HCT116 (cell line): ENCODE data around the gene POR. TPM values are rescaled to one million over a fixed set of nuclear protein-coding genes. Genes with fewer than 3 reads are reported as not detected.

Experiments
- ATAC-seq: fragments of 200-7000 bp; cut with Tn5 transposase; 2 replicates; pipeline ENCODE4 v1.9.1; 2020; ENCODE audit warnings: mild to moderate bottlenecking, moderate library complexity
- BruUV-seq: library from RNA; stranded (reverse); fragments of 400-500 nt; replicated peaks from 2 replicates; lab custom pipeline; 2021; lab: Mats Ljungman, UMichigan
- CTCF ChIA-PET: fragments of 300-600 bp; sonication (Branson Sonifier 250); formaldehyde crosslinking; loops from one replicate; lab custom pipeline; 2021; ENCODE audit warnings: antibody characterized with exemption; lab: Charles Lee
- POLR2A ChIA-PET: fragments of 300-600, 350-600 bp; sonication (Branson Sonifier 250); formaldehyde crosslinking; loops from one replicate; lab custom pipeline; 2021; ENCODE audit warnings: antibody characterized with exemption; lab: Charles Lee
- RAD21 ChIA-PET, 2 experiments: fragments of 300-600 bp; sonication (Branson Sonifier 250); formaldehyde crosslinking; loops; one replicate each; lab custom pipeline; 2023; ENCODE audit warnings: low total read pairs in 2 of 2; ENCODE audit not compliant: uncharacterized antibody in 2 of 2, unreplicated experiment in 2 of 2, low non-redundant PET in 1 of 2; lab: Charles Lee
- DNase-seq: peaks from one replicate; pipeline ENCODE4 v3.0.0-alpha.2; 2010; ENCODE audit warnings: low read depth, low spot score
- H2AFZ ChIP-seq: fragments of 200-600 bp; shearing (Covaris generic), sonication (generic); 2 replicates; pipeline ENCODE4 v1.6.1; 2017; ENCODE audit warnings: low read depth, mixed run types, mixed read lengths, antibody characterized with exemption, low read length; ENCODE audit not compliant: poor library complexity, severe bottlenecking
- H3K27ac ChIP-seq: 2 replicates; pipeline ENCODE4 v1.5.1; 2012; ENCODE audit warnings: low read depth, low read length
- H3K27me3 ChIP-seq: fragments of 200-600 bp; sonication (generic); 2 replicates; pipeline ENCODE4 v1.6.1; 2016; ENCODE audit warnings: mixed run types, low read length, mixed read lengths; ENCODE audit not compliant: insufficient read depth
- H3K36me3 ChIP-seq, 2 experiments: fragments of 200-500 bp in 1 of 2; fragments of 200-600 bp in 1 of 2; sonication (Bioruptor generic) in 1 of 2; sonication (generic) in 1 of 2; 2 replicates each; pipeline versions ENCODE4 v1.5.1 to v1.6.1; 2014 to 2016; ENCODE audit warnings: low read length in 2 of 2, inconsistent platforms in 1 of 2, mixed read lengths in 1 of 2, mixed run types in 1 of 2; ENCODE audit not compliant: insufficient read depth in 2 of 2, control insufficient read depth in 1 of 2
- H3K4me1 ChIP-seq, 2 experiments: fragments of 200-600 bp in 1 of 2; sonication (generic) in 1 of 2; 2 replicates each; pipeline versions ENCODE4 v1.5.1 to v1.6.1; 2012 to 2017; ENCODE audit warnings: low read length in 2 of 2, inconsistent platforms in 1 of 2, mild to moderate bottlenecking in 1 of 2, mixed read lengths in 1 of 2, mixed run types in 1 of 2, moderate library complexity in 1 of 2; ENCODE audit not compliant: insufficient read depth in 2 of 2, control insufficient read depth in 1 of 2
- H3K4me2 ChIP-seq: fragments of 200-600 bp; sonication (generic); 2 replicates; pipeline ENCODE4 v1.6.1; 2017; ENCODE audit warnings: mixed run types, low read length, mixed read lengths
- H3K4me3 ChIP-seq, 2 experiments: fragments of 200-600 bp in 1 of 2; sonication (generic) in 1 of 2; replicated peaks in 1 of 2; 2 replicates each; pipeline ENCODE4 v1.5.1; 2011 to 2016; ENCODE audit warnings: low read length in 2 of 2, control low read depth in 1 of 2, low read depth in 1 of 2, mild to moderate bottlenecking in 1 of 2, mixed read lengths in 1 of 2, mixed run types in 1 of 2
- H3K79me2 ChIP-seq: fragments of 200-600 bp; sonication (generic); 2 replicates; pipeline ENCODE4 v1.6.1; 2017; ENCODE audit warnings: mild to moderate bottlenecking, mixed run types, low read length, moderate library complexity, mixed read lengths; ENCODE audit not compliant: insufficient read depth
- H3K9ac ChIP-seq: fragments of 200-600 bp; sonication (generic); 2 replicates; pipeline ENCODE4 v1.6.1; 2016; ENCODE audit warnings: low read length, mixed read lengths
- H3K9me2 ChIP-seq: fragments of 200-600 bp; sonication (generic), shearing (Covaris generic); 2 replicates; pipeline ENCODE4 v1.6.1; 2017; ENCODE audit warnings: mixed run types, mild to moderate bottlenecking, moderate library complexity; ENCODE audit not compliant: insufficient read depth
- H3K9me3 ChIP-seq, 2 experiments: fragments of 200-500 bp in 1 of 2; fragments of 200-600 bp in 1 of 2; sonication (Bioruptor generic) in 1 of 2; sonication (generic) in 1 of 2; 2 replicates each; pipeline ENCODE4 v1.6.1; 2014 to 2017; ENCODE audit warnings: low read length in 2 of 2, mixed read lengths in 2 of 2, inconsistent platforms in 1 of 2, low read depth in 1 of 2, mild to moderate bottlenecking in 1 of 2, mixed run types in 1 of 2, moderate library complexity in 1 of 2; ENCODE audit not compliant: control insufficient read depth in 1 of 2, insufficient read depth in 1 of 2
- H4K20me1 ChIP-seq: fragments of 200-600 bp; sonication (generic), shearing (Covaris generic); 2 replicates; pipeline ENCODE4 v1.6.1; 2017; ENCODE audit warnings: mixed run types, mild to moderate bottlenecking, moderate library complexity; ENCODE audit not compliant: insufficient read depth
- CBX3 ChIP-seq: IDR thresholded peaks from 2 replicates; pipeline ENCODE4 v1.6.1; 2012; ENCODE audit warnings: low read depth
- ELF1 ChIP-seq: IDR thresholded peaks from 2 replicates; pipeline ENCODE4 v1.6.1; 2012; ENCODE audit warnings: low read depth, borderline replicate concordance
- EZH2 ChIP-seq: fragments of 200-600 bp; sonication (generic); IDR thresholded peaks from 2 replicates; pipeline ENCODE4 v1.6.1; 2017; ENCODE audit warnings: antibody characterized with exemption, mixed run types
- EZH2phosphoT487 ChIP-seq: fragments of 200-600 bp; IDR thresholded peaks from 2 replicates; pipeline ENCODE4 v1.6.1; 2018; ENCODE audit warnings: antibody characterized with exemption, borderline replicate concordance
- FOSL1 ChIP-seq: IDR thresholded peaks from 2 replicates; pipeline ENCODE4 v1.6.1; 2012; ENCODE audit warnings: low read depth
- JUND ChIP-seq: IDR thresholded peaks from 2 replicates; pipeline ENCODE4 v1.6.1; 2012
- POLR2A ChIP-seq: IDR thresholded peaks from 2 replicates; pipeline ENCODE4 v1.7.0; 2011; ENCODE audit warnings: borderline replicate concordance; ENCODE audit not compliant: insufficient read depth, insufficient read length; ENCODE audit errors: extremely low read depth
- POLR2AphosphoS5 ChIP-seq: IDR thresholded peaks from 2 replicates; pipeline ENCODE4 v1.6.1; 2011; ENCODE audit warnings: mild to moderate bottlenecking, low read depth, low read length, moderate library complexity
- RAD21 ChIP-seq: IDR thresholded peaks from 2 replicates; pipeline ENCODE4 v1.6.1; 2012; ENCODE audit warnings: low read depth, mild to moderate bottlenecking
- SIN3A ChIP-seq: IDR thresholded peaks from 2 replicates; pipeline ENCODE4 v1.6.1; 2012; ENCODE audit warnings: low read depth
- SP1 ChIP-seq: IDR thresholded peaks from 2 replicates; pipeline ENCODE4 v1.6.1; 2012; ENCODE audit warnings: low read depth
- SRF ChIP-seq: IDR thresholded peaks from 2 replicates; pipeline ENCODE4 v1.6.1; 2012; ENCODE audit warnings: low read depth
- TCF7L2 ChIP-seq: IDR thresholded peaks from 2 replicates; pipeline ENCODE4 v1.7.0; 2011; ENCODE audit warnings: borderline replicate concordance, inconsistent platforms; ENCODE audit not compliant: insufficient read depth, insufficient read length; ENCODE audit errors: extremely low read depth
- YY1 ChIP-seq: IDR thresholded peaks from 2 replicates; pipeline ENCODE4 v1.6.1; 2011; ENCODE audit warnings: low read length, low read depth, moderate library complexity, mild to moderate bottlenecking; ENCODE audit not compliant: insufficient replicate concordance; ENCODE audit errors: extremely low read depth
- ZNF274 ChIP-seq: fragments of 200-500 bp; sonication (Bioruptor generic); IDR thresholded peaks from 2 replicates; pipeline ENCODE4 v1.6.1; 2014; ENCODE audit warnings: mild to moderate bottlenecking, low read depth, low read length, inconsistent platforms
- intact Hi-C: fragments of 100-400 bp; cut with micrococcal nuclease; formaldehyde crosslinking; loops from 2 replicates; pipeline ENCODE4 v1.10.0; 2022
- total RNA-seq: library from RNA; stranded (reverse); gene quantifications from one replicate; pipeline ENCODE4 v1.2.1, GENCODE V29; 2021; ENCODE audit not compliant: unreplicated experiment
- TF ChIP-seq, protein P1 (sequence below), 3 experiments: fragments of 200-600 bp in 1 of 3; sonication (generic) in 1 of 3; IDR thresholded peaks in 2 of 3; conservative IDR thresholded peaks in 1 of 3; 2 replicates each; pipeline ENCODE4 v1.5.1; 2012 to 2017; ENCODE audit warnings: low read depth in 2 of 3, low read length in 2 of 3, antibody characterized with exemption in 1 of 3, borderline replicate concordance in 1 of 3, control low read depth in 1 of 3, mild to moderate bottlenecking in 1 of 3, mixed read lengths in 1 of 3, mixed run types in 1 of 3, moderate library complexity in 1 of 3; ENCODE audit not compliant: insufficient read depth in 1 of 3

The POR gene
- total RNA-seq, 1 experiment from 2014 or later, result 120 TPM

- Histone ChIP-seq H3K4me1 (peaks cover 5 to 13% of the 10 kb centered on the region in 2 experiments; a peak in 3 of 4 replicates), H3K36me3 (no peaks in the 10 kb centered on the region), H3K27ac (no peak overlapping the region), H3K79me2 (no peaks in the 10 kb centered on the region), H3K9me3 (no peaks in the 10 kb centered on the region), H4K20me1 (no peaks in the 10 kb centered on the region), H3K27me3 (no peaks in the 10 kb centered on the region), H3K9ac (no peak overlapping the region), H3K4me2 (no peak overlapping the region), H3K9me2 (no peaks in the 10 kb centered on the region), H2AFZ (no peak overlapping the region), H3K4me3 (no peak overlapping the region)
- ChIA-PET CTCF (no interaction called here), POLR2A (no interaction called here), RAD21 (interaction anchor here in 1 of 2 experiments (0.6 kb wide), 1 partner anchor 74 kb away, joined by 4 read pairs; no protein-coding TSS in a partner anchor)
- no TSS peak for BruUV-seq
- no peak for DNase-seq
- TF ChIP-seq EZH2phosphoT487 (no peak), SP1 (no peak), ZNF274 (no peak), RAD21 (no peak), SRF (no peak), POLR2AphosphoS5 (no peak), FOSL1 (no peak), CBX3 (no peak), JUND (no peak), YY1 (no peak), SIN3A (no peak), EZH2 (no peak), ELF1 (no peak), POLR2A (no peak), TCF7L2 (no peak)
- TF ChIP-seq, protein P1, sequence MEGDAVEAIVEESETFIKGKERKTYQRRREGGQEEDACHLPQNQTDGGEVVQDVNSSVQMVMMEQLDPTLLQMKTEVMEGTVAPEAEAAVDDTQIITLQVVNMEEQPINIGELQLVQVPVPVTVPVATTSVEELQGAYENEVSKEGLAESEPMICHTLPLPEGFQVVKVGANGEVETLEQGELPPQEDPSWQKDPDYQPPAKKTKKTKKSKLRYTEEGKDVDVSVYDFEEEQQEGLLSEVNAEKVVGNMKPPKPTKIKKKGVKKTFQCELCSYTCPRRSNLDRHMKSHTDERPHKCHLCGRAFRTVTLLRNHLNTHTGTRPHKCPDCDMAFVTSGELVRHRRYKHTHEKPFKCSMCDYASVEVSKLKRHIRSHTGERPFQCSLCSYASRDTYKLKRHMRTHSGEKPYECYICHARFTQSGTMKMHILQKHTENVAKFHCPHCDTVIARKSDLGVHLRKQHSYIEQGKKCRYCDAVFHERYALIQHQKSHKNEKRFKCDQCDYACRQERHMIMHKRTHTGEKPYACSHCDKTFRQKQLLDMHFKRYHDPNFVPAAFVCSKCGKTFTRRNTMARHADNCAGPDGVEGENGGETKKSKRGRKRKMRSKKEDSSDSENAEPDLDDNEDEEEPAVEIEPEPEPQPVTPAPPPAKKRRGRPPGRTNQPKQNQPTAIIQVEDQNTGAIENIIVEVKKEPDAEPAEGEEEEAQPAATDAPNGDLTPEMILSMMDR (IDR thresholded peaks at IDR 0.05 in 2 of 3, conservative IDR thresholded peaks at IDR 0.05 in 1 of 3; ENCODE audit: borderline replicate concordance in 1 of 3, insufficient read depth in 1 of 3, low read depth in 2 of 3, low read length in 2 of 3), result no peak
- intact Hi-C loops, result no loop called here
- ATAC-seq, result no peak
These were observed 83.1 kb downstream of the POR start for GRCh38 chr7:75998038-75998437.
